T-helper 2 cell treated with Interferon-gamma antibody and Interleukin-4, amounts not matched to agents 100 ng/mL and 5 ng/mL, for 36 hours (primary cell): ENCODE measurements around the gene MARCHF7. TPM values are rescaled to one million over a fixed set of nuclear protein-coding genes. Genes with fewer than 3 reads are reported as not detected.

ENCODE experiments used
- intact Hi-C: fragments of 100-400 bp; cut with micrococcal nuclease; formaldehyde crosslinking; loops from one replicate; pipeline ENCODE4 v1.15.1; 2023
- total RNA-seq: library from RNA; stranded (reverse); gene quantifications from 2 replicates; pipeline ENCODE4 v1.2.3, GENCODE V29; 2022

MARCHF7 gene
- total RNA-seq, 1 donor from 2014 or later: 70.1 TPM

GRCh38 chr2:159758686-159759085 is 46.4 kb downstream of the MARCHF7 start:
- intact Hi-C loops: no loop called here

GRCh38 chr2:159759577-159759976 is 47.3 kb downstream of the MARCHF7 start:
- intact Hi-C loops: no loop called here

GRCh38 chr2:159760326-159760725 is 48.0 kb downstream of the MARCHF7 start:
- intact Hi-C loops: no loop called here

- intact Hi-C loops: no loop called here
Measured at GRCh38 chr2:159762075-159762474, 49.8 kb downstream of the MARCHF7 start.

Other genes with a start within 250 kb of the MARCHF7 start
- 8.5 and 9.3 TPM in 2 replicates for gene BAZ2B, start 96.0 kb upstream of the MARCHF7 start, total RNA-seq
- 0.27 and 0.34 TPM in 2 replicates for gene CD302, start 85.7 kb downstream of the MARCHF7 start, total RNA-seq
- 20.0 and 20.5 TPM in 2 replicates for gene LY75, start 192.2 kb downstream of the MARCHF7 start, total RNA-seq